ENCODE measurements around the gene BMPR1A.

BMPR1A gene

DNA sequence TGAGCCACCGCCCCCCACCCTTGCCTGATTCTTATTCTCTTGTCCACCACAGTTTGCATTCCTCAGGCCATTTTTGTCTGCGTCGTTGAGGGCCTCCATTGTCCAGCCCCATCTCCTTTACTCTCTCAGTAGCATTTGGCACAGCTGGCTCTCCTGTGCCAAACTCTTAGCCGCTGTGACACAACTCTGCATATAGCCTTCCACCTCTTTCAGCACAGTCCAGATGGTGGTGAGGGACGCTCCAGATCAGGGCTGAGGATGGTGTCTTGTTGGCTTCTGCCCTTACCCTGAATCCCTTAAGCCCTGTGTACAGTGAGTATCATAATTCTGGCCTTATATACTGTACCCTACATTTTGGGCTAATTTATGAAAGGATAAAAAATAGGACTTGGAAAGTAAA lies 45.6 kb downstream of the BMPR1A start:
- H3K27ac ChIP-seq = no peak overlapping the region
- TF ChIP-seq, protein P1, sequence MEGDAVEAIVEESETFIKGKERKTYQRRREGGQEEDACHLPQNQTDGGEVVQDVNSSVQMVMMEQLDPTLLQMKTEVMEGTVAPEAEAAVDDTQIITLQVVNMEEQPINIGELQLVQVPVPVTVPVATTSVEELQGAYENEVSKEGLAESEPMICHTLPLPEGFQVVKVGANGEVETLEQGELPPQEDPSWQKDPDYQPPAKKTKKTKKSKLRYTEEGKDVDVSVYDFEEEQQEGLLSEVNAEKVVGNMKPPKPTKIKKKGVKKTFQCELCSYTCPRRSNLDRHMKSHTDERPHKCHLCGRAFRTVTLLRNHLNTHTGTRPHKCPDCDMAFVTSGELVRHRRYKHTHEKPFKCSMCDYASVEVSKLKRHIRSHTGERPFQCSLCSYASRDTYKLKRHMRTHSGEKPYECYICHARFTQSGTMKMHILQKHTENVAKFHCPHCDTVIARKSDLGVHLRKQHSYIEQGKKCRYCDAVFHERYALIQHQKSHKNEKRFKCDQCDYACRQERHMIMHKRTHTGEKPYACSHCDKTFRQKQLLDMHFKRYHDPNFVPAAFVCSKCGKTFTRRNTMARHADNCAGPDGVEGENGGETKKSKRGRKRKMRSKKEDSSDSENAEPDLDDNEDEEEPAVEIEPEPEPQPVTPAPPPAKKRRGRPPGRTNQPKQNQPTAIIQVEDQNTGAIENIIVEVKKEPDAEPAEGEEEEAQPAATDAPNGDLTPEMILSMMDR (IDR thresholded peaks at IDR 0.05) = no peak
- TF ChIP-seq ZFX (IDR thresholded peaks at IDR 0.05; ENCODE audit: borderline replicate concordance) = no peak

DNA sequence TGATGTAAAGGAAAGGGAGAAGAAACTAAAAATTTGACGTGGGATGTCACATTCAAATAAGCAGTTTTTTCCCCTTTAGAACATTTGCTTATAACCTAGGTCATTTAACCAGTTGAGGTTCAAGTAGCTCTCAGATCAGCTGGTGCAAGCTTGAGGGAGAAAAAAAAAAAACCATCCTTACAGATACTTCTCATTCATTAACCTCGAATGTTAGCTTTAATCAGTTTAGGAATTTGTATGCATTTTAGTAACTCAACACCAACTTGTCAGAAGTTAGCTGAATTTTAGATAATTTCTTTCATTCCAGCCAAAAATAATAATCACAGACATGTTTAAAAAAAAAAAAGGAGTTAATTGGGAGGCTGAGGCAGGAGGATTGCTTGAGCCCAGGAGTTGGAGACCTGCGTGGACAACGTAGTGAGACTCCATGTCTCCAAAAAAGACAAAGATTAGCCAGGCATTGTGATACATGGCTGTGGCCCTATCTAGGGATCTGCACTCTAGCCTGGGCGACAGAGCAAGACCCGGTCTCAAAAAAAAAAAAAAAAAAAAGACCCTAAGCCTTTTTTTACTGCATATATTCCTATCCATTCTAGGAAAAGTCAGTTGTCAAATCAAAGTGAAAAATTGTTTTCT lies 46.2 kb downstream of the BMPR1A start:
- TF ChIP-seq ZFX (IDR thresholded peaks at IDR 0.05; ENCODE audit: borderline replicate concordance) = no peak
- TF ChIP-seq, protein P1 (IDR thresholded peaks at IDR 0.05) = no peak
- H3K27ac ChIP-seq = no peak overlapping the region

DNA sequence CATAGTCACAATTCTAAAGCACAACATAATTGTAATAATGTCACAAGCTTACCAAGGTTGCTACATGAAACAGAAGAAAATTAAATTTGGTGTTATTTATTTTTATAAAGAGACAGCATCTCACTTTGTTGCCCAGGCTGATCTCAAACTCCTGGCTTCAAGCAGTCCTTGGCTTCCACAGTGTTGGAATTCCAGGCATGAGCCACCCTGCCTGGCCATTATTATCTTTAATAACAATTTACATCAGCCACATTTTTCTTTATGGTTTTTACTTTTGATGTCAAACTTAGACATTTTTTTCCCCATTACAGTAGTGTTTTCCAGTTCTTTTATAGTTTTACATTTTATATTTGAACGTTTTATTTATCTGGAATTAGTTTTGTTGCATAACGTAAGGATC lies 46.7 kb downstream of the BMPR1A start:
- H3K27ac ChIP-seq = no peak overlapping the region
- TF ChIP-seq ZFX (IDR thresholded peaks at IDR 0.05; ENCODE audit: borderline replicate concordance) = no peak
- TF ChIP-seq, protein P1 (IDR thresholded peaks at IDR 0.05) = no peak

DNA sequence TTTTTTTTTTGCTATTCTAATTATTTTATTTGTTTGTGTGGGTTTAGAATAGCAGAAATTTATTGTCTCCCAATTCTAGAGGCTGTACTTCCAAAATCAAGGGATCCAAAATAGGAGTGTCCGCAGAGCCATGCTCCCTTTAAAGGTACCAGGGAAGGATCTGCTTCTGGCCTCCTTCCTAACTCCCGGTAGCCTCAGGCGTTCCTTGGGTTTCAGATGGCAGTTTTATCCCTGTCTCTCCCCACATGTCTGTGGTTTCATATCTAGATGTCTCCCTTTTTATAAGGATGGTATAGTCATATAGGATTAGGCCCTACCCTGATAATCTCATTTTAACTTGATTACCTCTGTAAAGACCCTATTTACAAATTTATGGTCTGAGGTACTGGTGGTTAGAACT lies 48.4 kb downstream of the BMPR1A start:
- TF ChIP-seq ZFX (IDR thresholded peaks at IDR 0.05; ENCODE audit: borderline replicate concordance) = no peak
- TF ChIP-seq, protein P1 (IDR thresholded peaks at IDR 0.05) = no peak
- H3K27ac ChIP-seq = no peak overlapping the region

DNA sequence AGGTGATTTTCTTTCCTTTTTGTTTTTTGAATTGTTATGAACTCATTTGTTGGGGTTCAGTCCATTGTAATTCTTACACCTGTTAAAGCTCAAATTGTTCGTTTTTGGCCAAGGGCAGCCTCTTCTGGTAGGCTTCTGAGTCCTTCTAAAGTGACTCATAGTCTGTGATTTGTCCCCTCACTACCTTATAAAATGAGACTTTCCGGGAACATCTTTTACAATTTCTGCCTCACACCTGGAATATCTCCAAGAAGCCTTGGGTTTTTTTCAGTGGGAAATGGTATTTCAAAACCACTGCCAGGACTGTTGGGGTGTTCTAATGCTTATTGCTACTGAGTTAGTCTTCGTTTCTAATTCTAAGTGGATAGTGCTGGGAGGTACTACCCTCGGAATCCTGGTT lies 56.7 kb downstream of the BMPR1A start:
- no peak overlapping the region for H3K27ac ChIP-seq
- no peak for TF ChIP-seq ZFX (IDR thresholded peaks at IDR 0.05; ENCODE audit: borderline replicate concordance)
- TF ChIP-seq, protein P1 (IDR thresholded peaks at IDR 0.05) = no peak

DNA sequence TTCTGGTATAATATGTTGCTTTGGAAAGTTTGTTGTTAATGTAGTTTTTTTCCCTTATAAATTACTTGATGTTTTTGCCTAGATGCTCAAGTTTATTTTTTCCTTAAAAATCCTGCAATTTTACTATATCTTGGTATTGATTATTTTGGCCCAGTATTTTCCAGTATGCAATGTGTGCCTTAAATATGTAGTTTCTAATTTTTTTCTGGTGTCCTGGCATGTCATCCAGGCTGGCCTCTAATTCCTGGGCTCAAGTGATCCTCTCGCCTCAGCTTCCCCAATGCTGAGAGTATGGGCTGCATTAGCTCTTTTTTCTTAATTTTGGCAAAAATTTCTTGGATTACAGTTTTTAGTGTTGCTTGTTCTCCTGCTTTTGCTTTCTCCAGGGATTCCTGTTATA lies 57.6 kb downstream of the BMPR1A start:
- no peak overlapping the region for H3K27ac ChIP-seq
- TF ChIP-seq, protein P1 (IDR thresholded peaks at IDR 0.05) = no peak
- no peak for TF ChIP-seq ZFX (IDR thresholded peaks at IDR 0.05; ENCODE audit: borderline replicate concordance)

DNA sequence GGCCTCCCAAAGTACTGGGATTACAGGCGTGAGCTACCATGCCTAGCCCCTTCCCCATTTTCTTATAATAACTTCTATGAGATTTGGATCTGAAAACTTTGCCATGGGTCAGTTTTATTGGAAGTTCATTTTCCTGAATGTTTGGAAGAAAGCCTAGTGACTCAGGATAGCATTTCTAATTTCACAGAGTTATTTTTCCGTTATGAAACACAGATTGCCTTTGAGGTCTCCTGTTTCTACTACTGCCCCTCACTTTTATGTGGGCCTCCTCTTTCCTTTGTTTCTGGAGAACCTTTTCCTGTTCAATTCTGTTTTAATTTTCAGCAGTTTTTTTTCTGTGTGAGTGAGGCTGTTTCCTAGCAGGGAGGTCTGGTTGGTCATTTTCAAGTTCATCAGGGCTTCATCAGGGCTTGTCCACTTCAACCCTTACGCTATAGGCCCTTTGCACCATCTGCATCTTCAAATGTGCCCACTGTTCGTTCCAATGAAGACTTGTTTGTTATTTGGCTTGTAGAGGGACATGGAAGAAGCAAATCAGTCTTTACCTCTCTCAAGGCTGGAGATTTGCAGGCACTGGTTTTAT lies 58.7 kb downstream of the BMPR1A start:
- H3K27ac ChIP-seq = no peak overlapping the region
- TF ChIP-seq, protein P1 (IDR thresholded peaks at IDR 0.05) = no peak
- TF ChIP-seq ZFX (IDR thresholded peaks at IDR 0.05; ENCODE audit: borderline replicate concordance) = no peak
